22Rv1 (cell line): ENCODE results near the gene TRPC4AP.

Source experiments
- H3K27ac ChIP-seq: fragments of 450-650 bp; 2 replicates; pipeline ENCODE4 v1.5.1; 2017
- CTCF ChIP-seq: fragments of 450-650 bp; IDR thresholded peaks from 2 replicates; pipeline ENCODE4 v1.5.1; 2017; ENCODE audit warnings: mild to moderate bottlenecking
- ZFX ChIP-seq: fragments of 450-650 bp; IDR thresholded peaks from 2 replicates; pipeline ENCODE4 v1.6.1; 2017; ENCODE audit warnings: antibody characterized with exemption, borderline replicate concordance

TRPC4AP gene

GRCh38 chr20:35002426-35003210 lies 90.0 kb downstream of the TRPC4AP start:
- TF ChIP-seq ZFX (no peak), CTCF (peak; percentile 16; the same call in 1 of the 2 replicates)
- no peak overlapping the region for H3K27ac ChIP-seq

GRCh38 chr20:35001596-35002362 lies 90.8 kb downstream of the TRPC4AP start:
- TF ChIP-seq ZFX (no peak), CTCF (peak; percentile 53)
- no peak overlapping the region for H3K27ac ChIP-seq

- TF ChIP-seq CTCF: no peak
- no peak overlapping the region for H3K27ac ChIP-seq
Measured at GRCh38 chr20:35000922-35001595, 91.5 kb downstream of the TRPC4AP start.

GRCh38 chr20:35000311-35000921 lies 92.2 kb downstream of the TRPC4AP start:
- TF ChIP-seq CTCF: no peak
- TF ChIP-seq ZFX: no peak
- H3K27ac ChIP-seq: no peak overlapping the region

GRCh38 chr20:34999782-35000181 lies 92.8 kb downstream of the TRPC4AP start:
- TF ChIP-seq ZFX (no peak), CTCF (no peak)
- no peak overlapping the region for H3K27ac ChIP-seq

- no peak overlapping the region for H3K27ac ChIP-seq
- TF ChIP-seq CTCF (no peak), ZFX (no peak)
Measured at GRCh38 chr20:34999021-34999451, 93.6 kb downstream of the TRPC4AP start.
